NCI-H1417 treated with DMSO at 0.1 percent for 48 hours (cell line): ENCODE measurements around the gene KRT74.
"Not testable (repeated sequence)": the region's sequence is repeated elsewhere in the genome, so short reads cannot be mapped to it uniquely, and the experiment has no call there.

Experiments
- DNase-seq: peaks from one replicate; lab custom pipeline; 2025; lab: John Stamatoyannopoulos, UW

KRT74 gene

DNA sequence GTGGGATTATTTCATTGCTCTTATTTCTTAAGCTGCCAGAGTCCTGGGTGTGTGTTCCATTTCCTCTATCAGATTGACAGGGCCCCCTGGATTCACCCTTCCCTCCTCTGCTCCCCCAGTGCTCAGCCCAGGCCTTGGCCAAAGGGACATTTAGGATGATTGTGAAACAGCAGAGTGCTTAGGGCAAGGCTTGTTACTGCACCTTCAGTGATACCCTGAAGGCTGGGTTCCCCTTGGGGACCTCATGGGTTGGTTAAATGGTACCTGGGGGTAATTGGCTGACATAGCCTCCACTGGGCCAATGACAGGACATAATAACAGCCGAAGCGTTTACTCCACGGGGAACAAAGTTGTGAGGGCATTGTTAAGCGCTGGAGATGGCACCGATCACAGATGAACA is 28.9 kb upstream of the KRT74 start:
- no peak for DNase-seq

DNA sequence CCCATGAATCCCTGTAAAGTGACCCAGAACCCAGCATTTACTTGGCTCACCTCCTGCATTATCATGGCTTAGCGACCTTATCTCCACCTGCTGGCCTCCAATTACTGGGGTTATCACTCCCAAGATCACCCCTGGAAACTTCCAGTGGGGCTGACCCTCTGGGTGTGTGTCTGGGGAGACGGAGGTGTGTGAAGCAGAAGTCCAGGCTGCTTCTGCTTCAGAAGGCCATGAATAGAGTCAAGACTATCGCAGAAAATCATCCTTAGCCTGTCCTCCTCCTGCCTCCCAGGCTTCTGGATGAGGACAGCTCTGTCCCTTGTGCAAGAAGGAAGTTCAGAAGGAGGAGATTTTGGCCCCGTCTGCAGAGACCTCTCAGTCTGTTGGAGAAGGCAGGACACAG is 28.0 kb upstream of the KRT74 start:
- no peak for DNase-seq

- DNase-seq = no peak
Observed at GRCh38 chr12:52600941-52601481, 27.4 kb upstream of the KRT74 start, which contains the start of gene KRT72. Gene KRT72 (minus strand): TSS chr12:52601463. CDS start chr12:52601452, 11 bp downstream.

DNA sequence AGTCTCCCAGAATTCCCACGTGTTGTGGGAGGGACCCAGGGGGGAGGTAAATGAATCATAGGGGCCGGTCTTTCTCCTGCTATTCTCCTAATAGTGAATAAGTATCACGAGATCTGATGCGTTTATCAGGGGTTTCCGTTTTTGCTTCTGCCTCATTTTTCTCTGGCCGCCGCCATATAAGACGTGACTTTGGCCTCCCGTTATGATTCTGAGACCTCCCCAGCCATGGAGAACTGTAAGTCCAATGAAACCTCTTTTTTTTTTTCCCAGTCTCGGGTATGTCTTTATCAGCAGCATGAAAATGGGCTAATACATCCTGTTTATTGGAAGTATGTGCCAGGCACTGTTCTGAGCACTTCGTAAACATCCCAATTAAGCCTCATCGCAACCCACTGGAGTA is 26.8 kb upstream of the KRT74 start:
- no peak for DNase-seq

DNA sequence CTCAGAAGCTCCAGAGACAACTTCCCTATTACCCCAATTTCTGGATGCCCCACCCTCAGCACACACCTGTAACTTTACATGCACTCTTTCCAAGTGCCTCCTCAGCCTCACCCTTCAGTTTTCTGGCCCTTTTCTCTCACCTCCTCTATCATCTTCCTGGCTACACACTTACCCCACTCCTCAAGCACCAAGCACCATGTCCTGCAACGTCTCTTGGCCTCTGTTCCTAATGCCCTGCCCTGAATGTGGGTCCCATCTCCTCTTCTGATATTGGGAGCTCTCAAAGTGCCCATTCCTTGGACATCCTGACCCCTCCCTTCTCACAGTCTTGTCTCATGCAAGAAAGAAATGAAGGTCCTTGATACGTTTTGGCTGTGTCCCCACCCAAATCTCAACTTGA is 26.4 kb upstream of the KRT74 start:
- DNase-seq = no peak

DNA sequence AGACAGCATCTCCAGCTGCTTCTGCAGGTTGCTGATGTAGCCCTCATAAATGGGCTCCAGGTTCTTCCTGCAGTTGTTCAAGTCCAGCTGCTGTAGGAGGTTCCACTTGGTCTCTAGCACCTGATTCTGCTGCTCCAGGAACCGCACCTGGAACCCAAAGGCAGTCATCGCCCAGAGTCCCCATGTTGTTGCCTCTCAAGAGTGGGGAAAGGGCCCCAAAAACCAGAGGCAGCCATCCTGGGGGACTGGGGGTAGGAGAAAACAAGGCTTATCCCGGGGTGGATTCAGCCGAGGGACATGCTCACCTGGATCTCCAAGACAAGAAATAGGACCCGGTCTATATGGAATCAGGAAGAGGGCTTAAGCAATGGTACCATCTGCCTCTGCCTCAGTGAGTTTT is 25.3 kb upstream of the KRT74 start:
- DNase-seq = no peak

GRCh38 chr12:52594237-52594636 is 20.6 kb upstream of the KRT74 start:
- not testable (repeated sequence) for DNase-seq

DNA sequence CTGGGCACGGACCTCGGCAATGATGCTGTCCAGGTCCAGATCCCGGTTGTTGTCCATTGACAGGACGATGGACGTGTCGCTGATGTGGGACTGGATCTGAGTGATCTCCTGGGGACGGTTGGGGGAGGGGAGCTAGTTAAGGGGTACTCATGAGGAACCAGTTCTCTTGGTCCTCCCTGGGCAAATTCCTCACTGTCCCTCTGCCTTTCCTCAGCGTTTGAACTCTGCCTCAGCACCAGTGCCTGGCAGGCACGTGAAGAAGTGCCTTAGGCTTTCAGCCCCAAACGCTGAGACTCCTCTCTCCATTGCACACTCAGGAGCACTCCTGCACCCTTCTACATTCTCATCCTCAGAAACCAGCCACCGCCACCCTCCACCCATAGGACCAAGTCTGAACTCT is 17.9 kb upstream of the KRT74 start:
- DNase-seq = no peak

DNA sequence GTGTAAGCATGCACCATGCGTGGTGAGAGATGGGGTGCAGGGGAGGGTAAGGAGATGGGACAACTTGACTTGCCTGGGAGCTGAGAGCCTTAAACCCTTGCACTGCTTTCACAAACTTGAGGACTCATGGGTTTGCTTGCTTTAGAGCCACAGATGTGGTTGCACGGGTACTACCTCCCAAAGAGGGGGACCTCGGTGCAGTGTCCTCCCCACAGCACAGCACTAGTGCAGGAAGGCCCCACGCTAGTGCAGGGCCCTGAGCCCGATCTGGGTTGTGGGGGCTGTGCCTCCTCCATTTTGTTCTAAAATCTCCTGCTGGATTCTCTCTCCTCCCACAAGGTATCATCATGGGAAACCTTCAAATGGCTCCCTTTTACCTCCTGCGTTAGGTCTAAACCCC is 16.4 kb upstream of the KRT74 start:
- DNase-seq = no peak

DNA sequence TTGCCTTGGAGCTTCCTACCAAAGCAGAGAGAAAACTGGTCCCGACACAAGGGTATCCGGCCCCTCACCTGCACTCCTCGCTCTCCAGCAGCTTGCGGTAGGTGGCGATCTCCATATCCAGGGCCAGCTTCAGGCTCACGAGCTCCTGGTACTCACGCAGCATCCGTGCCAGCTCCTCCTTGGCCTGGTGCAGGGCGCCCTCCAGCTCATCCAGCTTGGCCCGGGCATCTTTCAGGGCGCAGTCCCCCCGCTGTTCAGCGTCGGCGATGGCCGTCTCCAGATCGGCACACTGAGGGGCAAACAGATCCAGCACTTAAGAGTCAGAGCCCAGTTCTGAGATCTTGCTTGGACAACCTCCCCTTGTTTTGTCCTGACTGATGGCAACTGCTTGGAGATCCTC is 13.9 kb upstream of the KRT74 start:
- no peak for DNase-seq

- no peak for DNase-seq
Observed at GRCh38 chr12:52585946-52586345, 12.3 kb upstream of the KRT74 start.

DNA sequence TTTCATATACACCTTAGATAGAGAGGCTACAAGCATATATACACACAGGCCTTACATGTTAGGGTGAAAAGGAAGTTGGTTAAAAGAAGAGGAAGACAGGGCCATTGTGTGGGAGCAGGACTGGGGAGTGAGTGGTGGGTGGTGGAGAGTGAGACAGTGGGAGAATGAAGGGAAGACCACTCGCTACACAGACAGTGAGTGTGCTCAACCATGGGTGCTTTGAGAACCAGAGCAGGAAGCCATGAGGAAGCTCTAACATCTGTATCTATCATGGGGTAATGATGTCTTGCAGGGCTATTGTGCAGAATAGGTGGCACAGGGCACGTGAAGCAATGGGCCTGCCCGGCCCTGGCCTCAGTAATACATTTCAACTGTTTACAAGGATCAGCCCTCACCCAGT is 11.4 kb upstream of the KRT74 start:
- DNase-seq = no peak

GRCh38 chr12:52584156-52584682 is 10.6 kb upstream of the KRT74 start:
- DNase-seq = no peak

DNA sequence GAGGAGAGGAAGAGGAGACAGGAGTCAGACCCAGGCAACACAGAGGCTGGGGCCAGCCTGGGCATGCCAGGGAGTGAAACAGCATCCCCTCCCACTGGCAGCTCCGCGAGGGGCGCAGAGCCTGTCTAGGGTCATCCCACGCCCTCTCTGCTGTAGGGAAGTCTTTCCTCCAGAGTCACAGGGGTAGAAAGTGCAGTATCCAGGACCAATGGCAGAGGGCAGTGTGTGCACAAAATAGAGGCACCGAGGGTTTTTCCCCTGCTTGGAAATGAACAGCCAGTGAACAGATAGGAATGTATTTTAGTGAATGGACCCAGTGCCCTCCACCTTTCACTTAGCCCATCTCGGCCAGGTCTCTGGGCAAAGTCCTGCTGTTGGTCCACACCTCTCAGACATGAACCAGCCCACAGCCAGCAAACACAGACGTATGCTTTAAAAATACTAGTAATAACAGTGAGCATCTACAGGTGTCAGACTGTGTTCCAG is 9.4 kb upstream of the KRT74 start:
- DNase-seq = peak; percentile 33

GRCh38 chr12:52582486-52582885 is 8.8 kb upstream of the KRT74 start:
- DNase-seq = no peak

- no peak for DNase-seq
Observed at GRCh38 chr12:52581481-52581880, 7.8 kb upstream of the KRT74 start.

DNA sequence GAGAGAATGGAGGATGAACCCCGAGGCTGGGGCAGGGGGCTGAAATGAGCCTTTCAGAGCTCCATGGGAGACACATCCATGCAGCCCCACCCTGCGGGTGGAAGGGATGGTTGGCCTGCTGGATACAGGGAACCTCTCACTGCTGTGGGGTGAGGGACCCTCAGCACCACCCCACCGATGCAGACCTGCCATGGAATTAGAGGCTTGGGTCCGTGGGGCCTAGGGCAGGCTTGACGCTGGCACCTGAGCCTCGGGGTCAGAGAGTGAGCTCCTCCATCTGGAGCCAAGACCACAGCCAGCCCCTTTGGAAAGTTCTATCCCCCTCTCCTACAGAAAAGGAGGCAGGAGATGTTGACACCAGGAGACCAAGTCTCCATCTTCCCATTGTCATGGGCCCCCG is 7.4 kb upstream of the KRT74 start:
- DNase-seq = no peak

GRCh38 chr12:52580496-52580895 is 6.9 kb upstream of the KRT74 start:
- no peak for DNase-seq

DNA sequence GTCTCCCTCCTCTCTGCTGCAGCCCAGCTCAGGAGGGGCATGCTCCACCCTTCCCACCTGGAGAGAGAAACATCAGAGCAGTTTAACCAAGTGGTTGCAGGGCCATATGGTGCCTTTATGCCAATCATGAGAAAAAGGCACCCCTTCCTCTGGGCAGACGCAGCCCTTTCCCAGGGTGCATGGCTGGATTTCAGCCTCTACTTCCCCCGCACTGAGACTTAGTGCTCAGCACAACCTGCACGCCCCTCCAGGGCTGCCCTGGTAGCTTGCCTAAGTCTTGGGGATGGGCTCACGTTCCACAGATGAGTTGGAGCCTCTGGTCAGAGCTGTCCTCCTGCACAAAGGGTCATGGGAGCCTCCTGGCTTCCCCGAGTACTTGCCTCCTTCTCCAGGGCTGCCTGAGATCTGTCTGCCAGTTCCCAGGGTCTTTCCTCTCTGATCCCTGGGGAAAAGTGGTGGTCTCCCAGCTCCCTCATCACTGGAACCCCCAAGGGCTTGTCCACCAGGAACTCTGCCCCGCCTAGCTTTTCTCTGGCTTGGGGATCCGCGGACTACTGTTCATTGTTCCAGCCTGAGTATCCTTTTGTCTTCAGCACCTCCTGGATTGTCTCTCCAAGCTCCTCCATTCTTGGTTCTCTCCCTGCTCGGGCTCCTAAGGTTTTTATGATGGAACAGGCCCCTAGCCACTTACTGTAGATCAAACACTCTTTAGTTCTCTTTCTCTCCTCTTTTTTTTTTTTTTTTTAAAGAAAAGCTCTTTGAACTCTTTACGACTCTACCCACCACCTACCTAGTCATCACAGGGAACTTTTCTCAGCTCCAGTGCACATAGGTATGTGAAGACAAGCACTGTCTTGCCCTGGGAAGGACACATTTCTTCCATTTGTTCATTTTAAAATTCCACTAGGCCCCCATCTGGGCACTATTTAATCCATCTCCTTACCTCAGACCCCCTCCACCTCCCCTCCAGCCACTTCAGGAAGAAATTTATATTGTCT is 6.1 kb upstream of the KRT74 start:
- no peak for DNase-seq

- DNase-seq = no peak
Observed at GRCh38 chr12:52578469-52578868, 4.8 kb upstream of the KRT74 start.

DNA sequence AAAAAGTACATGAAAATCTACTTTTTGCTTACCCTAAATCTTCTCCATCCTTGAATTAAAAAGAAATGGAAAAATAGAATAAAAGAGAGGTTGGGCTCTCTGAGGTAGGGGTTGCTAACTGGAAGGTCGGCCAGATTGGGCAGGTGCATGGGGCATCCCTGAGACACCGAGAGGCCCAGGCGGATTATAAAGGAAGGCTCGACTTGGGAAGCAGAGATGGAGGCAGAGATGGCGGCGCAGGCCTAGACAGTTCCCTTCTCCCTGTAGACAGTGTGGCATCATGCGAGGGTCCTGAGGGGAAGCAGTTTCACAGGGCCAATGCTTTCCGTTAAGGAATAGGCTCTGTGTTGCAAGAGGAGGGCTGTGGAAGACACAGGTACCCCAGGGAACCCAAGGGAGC is 3.7 kb upstream of the KRT74 start:
- no peak for DNase-seq

DNA sequence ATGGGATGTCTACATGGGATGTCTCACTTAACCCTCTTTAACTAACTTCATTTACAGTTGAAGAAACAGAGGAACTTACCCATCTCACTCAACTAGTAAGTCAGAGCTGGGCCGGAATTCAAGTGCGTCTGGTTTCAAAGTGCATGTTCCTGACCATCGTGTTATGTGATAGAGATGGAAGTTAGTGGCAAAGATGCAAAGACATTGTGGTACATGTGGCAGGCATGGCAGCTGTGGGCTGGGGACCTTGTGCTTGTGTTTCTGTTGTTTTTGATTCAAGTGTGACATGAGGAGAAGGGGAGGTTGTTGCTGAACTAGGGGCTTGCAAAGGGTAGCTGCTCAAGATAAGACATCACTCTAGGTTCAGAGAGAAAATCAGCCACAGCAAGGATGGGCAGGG is 2.3 kb upstream of the KRT74 start:
- DNase-seq = no peak

DNA sequence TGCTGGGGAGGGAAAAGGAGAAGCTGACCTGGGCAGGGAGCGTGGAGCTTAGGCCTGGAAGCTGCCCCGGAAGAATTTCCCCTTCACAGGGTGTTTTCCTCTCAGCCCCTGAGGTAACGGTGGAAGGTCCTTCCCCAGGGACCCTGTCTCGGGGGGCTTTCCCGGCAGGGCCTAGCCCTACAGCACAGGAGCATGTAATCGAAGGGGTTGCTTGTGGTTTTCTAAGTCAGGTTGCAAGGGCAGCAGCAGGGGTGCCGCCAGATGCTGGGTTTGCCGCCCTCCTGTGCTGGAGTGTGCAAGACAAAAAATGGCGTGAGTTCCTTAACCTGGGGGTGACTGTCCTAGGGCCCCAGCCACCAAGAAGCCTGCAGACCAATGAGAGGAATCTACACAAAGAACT is 1.6 kb upstream of the KRT74 start:
- no peak for DNase-seq
